NOMO-1 (cell line): Measurements from ENCODE around the gene SP7.
"Not testable (repeated sequence)": the region's sequence is repeated elsewhere in the genome, so short reads cannot be mapped to it uniquely, and the experiment has no call there.

ENCODE experiments used
- DNase-seq, 2 experiments: peaks; one replicate each; lab custom pipeline; 2025; ENCODE audit not compliant: unreplicated experiment in 2 of 2; lab: John Stamatoyannopoulos, UW

SP7 gene

GRCh38 chr12:53324113-53324778, 11.9 kb downstream of the SP7 start:
- peak; percentile 66 to 74 for DNase-seq

GRCh38 chr12:53320352-53321195, 15.6 kb downstream of the SP7 start:
- no peak for DNase-seq

GRCh38 chr12:53313996-53314395, 22.2 kb downstream of the SP7 start:
- peak; percentile 11 to 21 for DNase-seq

- no peak for DNase-seq
These were observed 27.9 kb downstream of the SP7 start for GRCh38 chr12:53308276-53308675.

- DNase-seq: no peak
These were observed 29.3 kb downstream of the SP7 start for GRCh38 chr12:53306826-53307225.

- no peak for DNase-seq
These were observed 33.3 kb downstream of the SP7 start for GRCh38 chr12:53302903-53303302.

GRCh38 chr12:53300187-53300586, 36.0 kb downstream of the SP7 start:
- no peak for DNase-seq

- peak; percentile 74 to 86 for DNase-seq
These were observed 36.5 kb downstream of the SP7 start, which contains the start of gene MYG1 for GRCh38 chr12:53299454-53300180. MYG1 (plus strand) TSS chr12:53299695; CDS start chr12:53299738, 43 bp downstream.

- peak; percentile 89 to 99 for DNase-seq
These were observed 37.1 kb downstream of the SP7 start for GRCh38 chr12:53299101-53299453.

- peak; percentile 49 to 78 for DNase-seq
These were observed 38.0 kb downstream of the SP7 start for GRCh38 chr12:53298164-53298563.

- not testable (repeated sequence) for DNase-seq
These were observed 39.0 kb downstream of the SP7 start for GRCh38 chr12:53297106-53297505.

GRCh38 chr12:53295891-53296219, 40.3 kb downstream of the SP7 start:
- no peak for DNase-seq

- DNase-seq: peak; percentile 84 to 91
These were observed 40.9 kb downstream of the SP7 start, which contains the start of gene PFDN5 for GRCh38 chr12:53295070-53295890. PFDN5 (plus strand) TSS chr12:53295542; CDS start chr12:53295568, 26 bp downstream.

GRCh38 chr12:53292426-53292825, 43.7 kb downstream of the SP7 start:
- DNase-seq: no peak

- DNase-seq: no peak
These were observed 45.5 kb downstream of the SP7 start for GRCh38 chr12:53290661-53291060.

- DNase-seq: no peak
These were observed 46.3 kb downstream of the SP7 start for GRCh38 chr12:53289891-53290290.

GRCh38 chr12:53288322-53288721, 47.8 kb downstream of the SP7 start:
- no peak for DNase-seq

- peak in 1 of 2 experiments; percentile 42 for DNase-seq
These were observed 48.4 kb downstream of the SP7 start for GRCh38 chr12:53287741-53288216.

- no peak for DNase-seq
These were observed 49.7 kb downstream of the SP7 start for GRCh38 chr12:53286448-53286847.

- no peak for DNase-seq
These were observed 56.2 kb downstream of the SP7 start for GRCh38 chr12:53279888-53280498.
